Activated T-cell treated with anti-CD3 and anti-CD28 coated beads, Interleukin-2, amount 50 U/mL, for 72 hours (primary cell): ENCODE results near the gene CFAP46. TPM values are rescaled to one million over a fixed set of nuclear protein-coding genes. Genes with fewer than 3 reads are reported as not detected.
"Not testable (repeated sequence)": the region's sequence is repeated elsewhere in the genome, so short reads cannot be mapped to it uniquely, and the experiment has no call there.

Experiments used
- ATAC-seq, 2 donors: fragments of 150-1000 bp; cut with Tn5 transposase; replicated peaks in 1 of 2; 2 replicates each; pipeline ENCODE4 v1.10.0; 2021; ENCODE audit warnings: moderate library complexity in 2 of 2, mild to moderate bottlenecking in 1 of 2
- DNase-seq, 2 donors: peaks; one replicate each; pipeline ENCODE4 v3.0.0; 2021 to 2022; ENCODE audit warnings: mixed read lengths in 1 of 2
- H3K27ac Mint-ChIP-seq: one replicate; pipeline ENCODE4 v1.8.0; 2022; ENCODE audit warnings: mild to moderate bottlenecking, moderate library complexity, mixed read lengths
- H3K27me3 Mint-ChIP-seq: one replicate; pipeline ENCODE4 v1.8.0; 2022; ENCODE audit warnings: low read depth, mixed read lengths
- H3K36me3 Mint-ChIP-seq, 2 donors: one replicate each; pipeline ENCODE4 v1.8.0; 2022; ENCODE audit warnings: mixed read lengths in 2 of 2, mild to moderate bottlenecking in 1 of 2; ENCODE audit not compliant: insufficient read depth in 2 of 2
- H3K4me1 Mint-ChIP-seq: one replicate; pipeline ENCODE4 v1.8.0; 2022; ENCODE audit warnings: low read depth, mixed read lengths
- H3K4me3 Mint-ChIP-seq, 2 donors: one replicate each; pipeline ENCODE4 v1.8.0; 2022; ENCODE audit warnings: mild to moderate bottlenecking in 2 of 2, mixed read lengths in 2 of 2, moderate library complexity in 2 of 2
- H3K9me3 Mint-ChIP-seq, 2 donors: one replicate each; pipeline ENCODE4 v1.8.0; 2022; ENCODE audit warnings: mixed read lengths in 2 of 2
- total RNA-seq, 2 donors: library from RNA; stranded (reverse); gene quantifications; one replicate each; pipeline ENCODE4 v1.2.3, GENCODE V29; 2022

CFAP46 gene
- total RNA-seq, 2 donors from 2014 or later: 0.16 to 0.26 TPM

DNA sequence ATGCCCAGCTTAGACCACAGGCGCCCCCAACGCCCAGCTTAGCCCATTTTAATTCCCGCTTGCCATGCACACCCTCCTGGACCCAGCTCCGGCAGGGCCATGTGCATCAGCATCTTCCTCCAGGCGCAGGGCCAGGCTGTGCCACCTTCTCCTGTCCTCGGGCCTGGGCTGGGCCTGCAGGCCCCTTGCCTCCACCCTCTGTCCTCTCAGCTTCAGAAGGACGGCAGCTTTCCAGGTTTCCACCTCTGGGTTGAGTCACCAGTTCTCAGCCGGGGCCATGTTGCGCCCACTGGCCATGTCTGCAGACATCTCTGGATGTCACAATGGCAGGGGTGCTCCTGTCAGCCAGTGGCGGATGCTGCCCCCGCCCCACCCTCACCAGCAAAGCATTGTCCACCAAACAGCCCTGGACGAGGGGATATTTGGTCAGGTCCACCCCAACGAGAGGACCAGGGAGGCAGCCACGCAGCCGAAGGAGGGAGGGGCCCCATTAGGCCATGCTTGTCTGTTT lies 97.3 kb downstream of the CFAP46 start:
- Mint-ChIP-seq H3K4me1 (peaks cover 11% of the 10 kb centered on the region), H3K4me3 (no peak overlapping the region), H3K27me3 (peaks cover 8% of the 10 kb centered on the region), H3K36me3 (peaks cover 9 to 11% of the 10 kb centered on the region in 2 donors), H3K9me3 (peaks cover 5 to 8% of the 10 kb centered on the region in 2 donors), H3K27ac (no peak overlapping the region)
- ATAC-seq (no peak), DNase-seq (no peak)

DNA sequence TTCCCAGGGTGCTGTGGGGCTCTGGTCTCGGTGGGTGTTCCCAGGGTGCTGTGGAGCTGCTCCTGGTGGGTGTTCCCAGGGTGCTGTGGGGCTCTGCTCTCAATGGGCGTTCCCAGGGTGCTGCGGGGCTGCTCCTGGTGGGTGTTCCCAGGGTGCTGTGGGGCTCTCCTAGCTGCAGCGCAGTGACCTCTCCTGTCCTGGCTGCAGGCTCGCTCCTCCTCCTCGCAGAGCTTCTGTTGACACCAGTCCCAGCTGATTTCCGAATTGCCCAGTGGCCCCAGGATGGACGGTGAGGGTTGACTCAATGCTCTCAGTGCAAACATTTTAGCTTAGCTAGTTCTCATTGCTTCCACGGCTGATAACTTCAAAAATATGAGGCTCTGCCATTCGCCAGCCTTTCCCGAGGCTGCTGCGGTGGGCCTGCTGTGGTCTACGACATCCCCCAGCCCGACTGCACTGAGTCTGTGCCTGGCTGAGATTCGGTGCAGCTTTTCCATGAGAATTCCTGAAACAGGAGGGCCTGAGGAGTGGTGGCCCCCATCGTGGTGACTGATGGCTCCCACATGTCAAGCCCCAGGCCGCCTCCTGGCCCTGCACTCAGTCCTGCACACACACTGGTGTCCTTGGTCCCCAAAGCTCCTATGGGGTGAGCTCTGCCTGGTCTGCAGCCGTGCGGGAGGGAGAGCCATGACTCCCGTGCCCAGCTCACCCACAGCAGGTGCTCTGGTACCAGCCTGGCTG lies 98.1 kb downstream of the CFAP46 start:
- Mint-ChIP-seq H3K36me3 (peaks cover 9 to 11% of the 10 kb centered on the region in 2 donors), H3K4me1 (peaks cover 11% of the 10 kb centered on the region), H3K27me3 (peaks cover 8% of the 10 kb centered on the region), H3K4me3 (no peak overlapping the region), H3K27ac (no peak overlapping the region), H3K9me3 (peaks cover 5 to 8% of the 10 kb centered on the region in 2 donors)
- DNase-seq (no peak), ATAC-seq (no peak)

DNA sequence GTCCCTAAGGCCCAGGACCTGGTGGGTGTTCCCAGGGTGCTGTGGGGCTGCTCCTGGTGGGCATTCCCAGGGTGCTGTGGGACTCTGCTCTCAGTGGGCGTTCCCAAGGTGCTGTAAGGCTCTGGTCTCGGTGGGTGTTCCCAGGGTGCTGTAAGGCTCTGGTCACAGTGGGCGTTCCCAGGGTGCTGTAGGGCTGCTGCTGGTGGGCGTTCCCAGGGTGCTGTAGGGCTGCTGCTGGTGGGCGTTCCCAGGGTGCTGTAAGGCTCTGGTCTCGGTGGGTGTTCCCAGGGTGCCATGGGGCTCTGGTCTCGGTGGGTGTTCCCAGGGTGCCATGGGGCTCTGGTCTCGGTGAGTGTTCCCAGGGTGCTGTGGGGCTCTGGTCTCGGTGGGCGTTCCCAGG lies 99.1 kb downstream of the CFAP46 start:
- not testable (repeated sequence) for H3K9me3 Mint-ChIP-seq, H3K27me3 Mint-ChIP-seq, H3K4me3 Mint-ChIP-seq, DNase-seq, H3K27ac Mint-ChIP-seq, H3K4me1 Mint-ChIP-seq, ATAC-seq
- H3K36me3 Mint-ChIP-seq: peaks cover 9 to 11% of the 10 kb centered on the region in 2 donors

DNA sequence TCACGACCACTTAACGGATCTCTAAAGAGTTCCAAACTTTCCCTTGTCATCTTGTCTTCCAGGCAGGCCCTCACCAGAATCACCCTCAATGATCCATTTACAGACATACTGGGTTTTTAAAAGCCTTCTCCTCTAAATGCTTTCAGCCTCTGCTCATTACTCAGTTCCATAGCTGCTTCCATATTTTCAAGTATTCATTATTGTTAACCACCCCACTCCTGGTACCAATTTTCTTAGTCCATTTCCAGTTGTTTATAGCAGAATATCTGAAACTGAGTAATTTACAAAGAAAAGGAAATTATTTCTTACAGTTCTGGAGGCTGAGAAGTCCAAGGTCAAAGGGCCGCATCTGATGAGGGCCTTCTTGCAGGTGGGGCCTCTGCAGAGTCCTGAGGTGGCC lies 100.0 kb downstream of the CFAP46 start:
- Mint-ChIP-seq H3K4me3 (no peak overlapping the region), H3K36me3 (peaks cover 9 to 11% of the 10 kb centered on the region in 2 donors)
- no peak for ATAC-seq

DNA sequence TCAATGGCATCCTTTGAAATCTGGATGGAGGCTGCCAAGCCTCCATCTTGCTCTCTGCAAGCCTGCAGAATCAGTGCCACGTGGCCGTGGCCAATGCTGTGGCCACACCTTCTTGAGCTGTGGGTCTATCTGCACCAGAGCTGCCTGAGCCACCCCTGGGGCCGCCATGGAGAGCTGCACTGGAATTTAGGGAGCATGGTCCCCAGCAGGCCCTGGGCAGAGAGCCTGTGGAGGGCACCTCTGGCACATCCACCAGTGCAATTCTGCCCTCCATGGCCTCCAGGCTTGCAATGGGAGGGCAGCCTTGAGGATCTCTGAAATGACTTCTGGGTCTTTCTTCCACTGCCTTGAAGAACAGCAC lies 100.8 kb downstream of the CFAP46 start:
- H3K36me3 Mint-ChIP-seq: peaks cover 9 to 11% of the 10 kb centered on the region in 2 donors
- no peak overlapping the region for H3K4me3 Mint-ChIP-seq
- no peak for DNase-seq
- H3K27me3 Mint-ChIP-seq: no peaks in the 10 kb centered on the region
- H3K27ac Mint-ChIP-seq: no peak overlapping the region
- peaks cover 5 to 11% of the 10 kb centered on the region in 2 donors for H3K9me3 Mint-ChIP-seq
- no peak for ATAC-seq
- peaks cover 4% of the 10 kb centered on the region for H3K4me1 Mint-ChIP-seq

More for the DNA sequence above, 100.0 kb downstream of the CFAP46 start:
- Mint-ChIP-seq H3K4me1 (peaks cover under 1% of the 10 kb centered on the region), H3K9me3 (peaks cover 5 to 8% of the 10 kb centered on the region in 2 donors), H3K27ac (no peak overlapping the region), H3K27me3 (no peaks in the 10 kb centered on the region)
- no peak for DNase-seq

DNA sequence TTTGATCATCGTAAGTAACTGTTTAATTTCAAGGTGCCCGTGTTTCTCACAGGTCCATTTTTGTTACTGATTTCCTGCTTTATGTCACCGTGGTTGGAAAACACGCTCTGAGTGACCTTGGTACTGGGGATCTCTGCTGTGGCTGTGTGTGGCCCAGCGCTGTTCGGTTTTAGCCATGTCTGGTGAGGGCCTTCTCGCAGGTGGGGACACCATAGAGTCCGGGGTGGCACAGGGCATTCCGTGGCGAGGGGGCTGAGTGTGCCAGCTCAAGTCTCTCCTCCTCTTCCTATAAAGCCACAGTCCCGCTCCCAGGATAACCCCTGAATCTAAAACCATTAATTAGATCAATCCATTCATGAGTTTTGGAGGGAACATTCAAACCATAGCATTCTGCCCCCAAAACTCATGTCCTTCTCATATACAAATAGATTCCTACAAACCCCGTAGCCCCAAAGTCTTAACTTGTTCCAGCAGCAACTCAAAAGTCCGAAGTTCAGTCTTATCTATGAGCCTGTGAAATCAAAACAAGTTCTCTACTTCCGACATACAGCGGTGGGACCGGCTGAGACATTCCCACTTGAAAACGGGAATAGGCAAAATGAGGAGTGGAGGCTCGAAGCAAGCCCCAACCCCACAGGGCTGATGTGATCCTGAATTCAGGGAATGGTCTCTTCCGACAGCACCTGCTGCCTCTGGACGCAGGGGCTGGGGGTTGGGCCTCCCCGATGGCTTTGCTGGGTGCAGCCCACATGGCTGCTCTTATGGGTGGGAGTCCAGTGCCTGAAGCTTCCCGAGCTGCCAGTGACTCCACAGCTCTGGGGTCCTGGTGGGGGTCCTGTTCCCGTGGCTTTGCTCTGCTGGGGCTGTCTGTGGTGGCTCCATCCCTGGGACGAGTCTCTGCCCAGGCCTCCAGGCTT lies 101.4 kb downstream of the CFAP46 start:
- H3K9me3 Mint-ChIP-seq: peaks cover 5 to 11% of the 10 kb centered on the region in 2 donors
- DNase-seq (no peak), ATAC-seq (no peak)
- H3K27me3 Mint-ChIP-seq: no peaks in the 10 kb centered on the region
- no peak overlapping the region for H3K27ac Mint-ChIP-seq
- H3K4me3 Mint-ChIP-seq: no peak overlapping the region
- peaks cover 9 to 11% of the 10 kb centered on the region in 2 donors for H3K36me3 Mint-ChIP-seq
- H3K4me1 Mint-ChIP-seq: peaks cover 4% of the 10 kb centered on the region

DNA sequence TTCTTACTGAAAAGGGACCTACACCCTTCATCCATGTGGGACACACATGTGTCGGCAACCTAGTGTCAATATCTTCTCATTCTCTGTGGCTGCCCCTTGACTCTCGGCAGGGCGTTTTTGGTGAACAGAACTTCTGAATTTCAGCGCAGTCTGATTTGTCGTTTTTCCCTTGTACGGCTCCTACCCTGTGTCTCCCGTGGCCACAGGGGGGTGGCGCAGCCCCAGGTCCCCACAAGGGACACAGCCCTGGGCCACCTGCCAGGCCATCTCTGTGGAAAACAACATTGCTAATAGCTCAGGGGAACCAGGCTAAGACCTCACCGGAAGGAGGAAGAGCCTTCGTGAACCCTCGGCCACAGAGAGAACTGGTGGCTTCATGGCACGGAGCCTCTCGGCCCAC lies 103.3 kb downstream of the CFAP46 start:
- no peak for DNase-seq
- Mint-ChIP-seq H3K4me3 (no peak overlapping the region), H3K27me3 (no peaks in the 10 kb centered on the region), H3K9me3 (peaks cover 5 to 11% of the 10 kb centered on the region in 2 donors), H3K27ac (no peak overlapping the region), H3K4me1 (peaks cover 4% of the 10 kb centered on the region), H3K36me3 (peaks cover 9 to 11% of the 10 kb centered on the region in 2 donors)
- ATAC-seq: no peak

DNA sequence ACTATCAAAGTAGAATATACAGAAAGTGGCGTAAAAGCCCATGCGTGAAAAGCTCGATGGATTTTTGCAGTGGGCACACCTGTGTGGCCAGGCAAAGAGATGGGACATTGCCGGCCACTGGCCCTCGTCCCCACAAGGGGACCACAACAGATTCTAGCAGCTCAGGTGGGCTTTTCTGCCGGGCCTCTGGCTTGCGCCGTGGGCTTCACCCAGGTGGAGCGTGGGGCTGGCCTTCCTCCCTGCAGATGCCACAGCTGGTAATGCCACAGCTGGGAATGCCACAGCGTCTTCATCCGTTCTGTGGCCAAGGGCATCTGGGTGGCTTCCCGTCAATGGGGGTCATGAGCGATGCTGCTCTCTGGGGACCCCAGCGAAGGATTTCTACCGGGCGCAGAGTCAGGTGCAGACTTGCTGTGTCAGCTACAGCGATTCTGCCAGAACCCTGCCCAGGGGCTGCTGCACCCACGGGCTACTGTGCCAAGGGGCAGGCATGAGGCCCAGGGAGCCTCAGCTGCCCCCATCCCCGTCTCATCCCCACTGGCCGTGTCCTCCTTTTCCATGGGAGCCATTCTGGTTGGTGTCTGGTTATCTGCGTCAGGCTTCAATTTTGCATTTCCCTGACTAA lies 103.9 kb downstream of the CFAP46 start:
- peaks cover 5 to 11% of the 10 kb centered on the region in 2 donors for H3K9me3 Mint-ChIP-seq
- DNase-seq: no peak
- no peak overlapping the region for H3K27ac Mint-ChIP-seq
- no peaks in the 10 kb centered on the region for H3K27me3 Mint-ChIP-seq
- H3K36me3 Mint-ChIP-seq: peaks cover 9 to 11% of the 10 kb centered on the region in 2 donors
- ATAC-seq: no peak
- no peak overlapping the region for H3K4me3 Mint-ChIP-seq
- H3K4me1 Mint-ChIP-seq: peaks cover 4% of the 10 kb centered on the region

DNA sequence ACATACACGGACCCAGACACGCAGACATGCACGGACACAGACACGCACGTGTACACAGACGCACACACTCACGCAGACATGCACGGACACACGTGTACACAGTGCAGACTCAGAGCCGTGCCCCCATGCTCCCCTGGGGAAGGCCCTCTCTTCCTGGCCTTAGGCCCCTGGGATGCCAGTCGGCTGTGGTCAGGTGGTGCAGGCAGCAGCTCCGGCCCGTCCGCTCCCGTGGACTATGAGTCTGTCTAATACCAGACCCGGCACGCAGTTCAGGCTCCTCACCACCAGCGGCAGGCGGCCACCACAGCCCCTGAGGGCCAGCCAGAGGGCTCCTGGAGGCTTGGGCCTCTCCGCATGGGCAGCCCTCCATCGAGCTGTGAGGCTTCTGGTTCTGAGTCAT lies 104.5 kb downstream of the CFAP46 start:
- Mint-ChIP-seq H3K27ac (no peak overlapping the region), H3K4me1 (peaks cover 4% of the 10 kb centered on the region), H3K36me3 (peaks cover 8 to 9% of the 10 kb centered on the region in 2 donors), H3K9me3 (peaks cover 5 to 10% of the 10 kb centered on the region in 2 donors), H3K27me3 (no peaks in the 10 kb centered on the region), H3K4me3 (no peak overlapping the region)
- DNase-seq (no peak), ATAC-seq (no peak)

DNA sequence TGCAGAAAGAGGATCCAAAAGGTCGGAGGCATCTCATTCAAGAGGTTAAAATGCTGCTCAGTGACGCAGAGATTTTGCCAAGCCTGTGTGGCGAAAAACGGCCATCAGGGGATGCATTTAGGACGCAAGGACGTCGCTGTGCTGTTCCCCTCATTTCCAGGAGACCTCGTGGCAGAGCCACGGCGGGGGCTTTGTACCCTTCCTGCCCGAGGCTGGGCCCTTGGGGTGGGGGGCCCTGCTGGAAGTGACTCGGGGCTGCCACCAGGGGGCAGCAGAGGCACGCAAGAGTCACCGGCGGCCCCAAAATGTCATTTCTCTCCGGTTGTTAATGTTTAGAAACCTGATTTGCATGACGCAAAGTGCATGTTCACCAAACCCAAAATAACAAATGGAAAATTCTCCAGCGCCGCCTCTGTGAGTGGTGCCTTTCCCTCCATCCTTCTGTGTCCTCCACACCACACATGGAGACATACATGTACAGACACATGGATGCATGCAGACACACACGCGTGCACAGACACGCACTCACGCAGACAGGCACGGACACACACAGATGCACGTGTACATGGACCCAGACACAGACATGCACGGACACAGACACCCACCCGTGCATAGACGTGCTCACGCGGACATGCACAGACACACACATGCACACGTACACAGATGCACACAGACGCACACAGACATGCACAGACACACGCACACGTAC lies 105.4 kb downstream of the CFAP46 start:
- peak; percentile 31 to 53 for DNase-seq
- ATAC-seq: peak in 1 of 2 donors; percentile 36
- peaks cover under 1 to 3% of the 10 kb centered on the region in 2 donors for H3K9me3 Mint-ChIP-seq
- H3K4me3 Mint-ChIP-seq: no peak overlapping the region
- H3K36me3 Mint-ChIP-seq: peaks cover under 1% of the 10 kb centered on the region in 2 donors
- no peaks in the 10 kb centered on the region for H3K27me3 Mint-ChIP-seq
- peaks cover 4% of the 10 kb centered on the region for H3K4me1 Mint-ChIP-seq
- H3K27ac Mint-ChIP-seq: no peak overlapping the region

DNA sequence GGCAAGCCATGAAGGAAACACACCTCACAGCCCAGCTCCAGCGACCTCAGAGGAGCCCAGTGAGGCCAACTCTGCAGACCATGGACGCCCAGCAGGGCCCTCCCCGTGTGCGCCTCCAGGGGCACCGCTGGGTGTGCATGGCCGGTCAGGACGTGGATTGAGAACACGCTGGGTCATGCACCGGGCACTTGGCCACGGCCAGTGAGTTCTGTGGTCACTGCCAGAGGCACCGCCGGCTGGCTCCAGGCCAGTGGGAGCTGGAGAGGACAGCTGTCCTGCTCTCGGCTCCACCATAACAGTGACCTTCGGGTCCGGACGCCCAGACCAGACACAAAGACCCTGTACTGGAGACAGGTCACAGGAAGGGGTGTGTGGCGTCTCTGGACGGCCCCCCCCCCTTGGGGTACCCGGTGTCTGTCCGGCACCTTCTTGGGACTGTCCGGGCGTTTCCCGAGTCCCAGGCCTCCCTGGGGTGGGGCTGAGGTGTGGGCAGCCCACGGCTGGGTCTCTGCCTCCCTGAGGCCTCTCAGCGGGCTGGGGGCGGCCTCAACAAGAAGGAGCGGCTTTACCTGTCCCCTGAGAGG lies 106.0 kb downstream of the CFAP46 start:
- H3K36me3 Mint-ChIP-seq: no peaks in the 10 kb centered on the region

DNA sequence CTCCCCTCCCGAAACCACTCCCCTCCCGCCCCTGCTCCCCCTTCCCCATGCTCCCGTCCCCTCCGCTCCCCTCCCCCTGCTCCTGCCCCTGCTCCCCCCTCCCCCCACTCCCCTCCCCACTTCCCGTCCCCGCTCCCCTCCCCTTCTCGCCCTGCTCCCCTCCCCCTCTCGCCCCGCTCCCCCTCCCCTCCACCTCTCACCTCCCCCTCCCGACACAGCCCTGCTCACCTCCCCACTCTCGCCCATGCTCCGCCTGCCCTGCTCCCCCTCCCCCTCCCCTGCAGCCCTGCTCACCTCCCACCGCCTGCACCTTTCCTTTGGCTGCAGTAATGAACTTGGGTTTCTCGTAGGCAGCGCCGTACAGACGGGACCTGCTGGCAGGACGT lies 106.5 kb downstream of the CFAP46 start:
- Mint-ChIP-seq H3K4me1 (peaks cover 4% of the 10 kb centered on the region), H3K36me3 (no peaks in the 10 kb centered on the region), H3K4me3 (no peak overlapping the region), H3K9me3 (peaks cover 0 to 3% of the 10 kb centered on the region in 2 donors), H3K27me3 (no peaks in the 10 kb centered on the region), H3K27ac (no peak overlapping the region)
- ATAC-seq (no peak), DNase-seq (no peak)

More for the DNA sequence above, 106.0 kb downstream of the CFAP46 start:
- ATAC-seq (no peak), DNase-seq (no peak)
- no peak overlapping the region for H3K27ac Mint-ChIP-seq
- H3K9me3 Mint-ChIP-seq: peaks cover 0 to 3% of the 10 kb centered on the region in 2 donors
- H3K4me1 Mint-ChIP-seq: peaks cover 4% of the 10 kb centered on the region
- no peaks in the 10 kb centered on the region for H3K27me3 Mint-ChIP-seq
- no peak overlapping the region for H3K4me3 Mint-ChIP-seq
